ENCODE measurements around the gene UQCRC1. TPM values are rescaled to one million over a fixed set of nuclear protein-coding genes. Genes with fewer than 3 reads are reported as not detected.
"Not testable (repeated sequence)": the region's sequence is repeated elsewhere in the genome, so short reads cannot be mapped to it uniquely, and the experiment has no call there.

Gene UQCRC1
- total RNA-seq, 2 donors from 2014 or later = 583 to 651 TPM

DNA sequence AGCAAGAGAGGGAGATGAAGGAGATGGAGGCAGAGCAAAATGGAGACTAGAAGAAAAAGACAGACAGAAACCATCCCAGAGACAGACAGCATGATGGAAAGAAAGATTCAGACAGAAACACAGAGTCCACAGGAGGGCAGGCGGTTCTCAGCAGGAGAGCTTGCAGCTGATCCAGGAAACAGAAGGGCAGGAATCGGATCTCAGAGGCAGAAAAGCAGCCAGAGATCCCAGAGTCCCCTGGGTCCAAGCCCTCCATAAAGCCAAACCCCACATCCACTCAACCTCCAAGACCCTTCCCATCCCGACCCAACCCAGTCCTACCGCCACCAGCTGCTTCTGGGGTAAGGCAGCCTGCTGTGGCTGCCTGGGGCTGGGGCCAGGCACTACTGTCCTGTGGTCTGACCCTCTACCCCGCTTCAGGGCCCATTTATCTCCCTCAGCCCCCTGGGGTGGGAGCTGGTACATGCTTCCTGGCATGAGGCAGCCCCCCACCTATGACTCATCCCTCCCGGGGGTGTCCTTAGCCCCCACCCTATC is 46.0 kb downstream of the UQCRC1 start, which contains the start of gene UCN2:
TSS of gene UCN2 (minus strand) at position 400 of the 537 bp plus-strand sequence. CDS start 657 bp downstream, outside the sequence.
- no peak for DNase-seq
- intact Hi-C loops (cut with DNase I) = no loop called here
- no peak for ATAC-seq

DNA sequence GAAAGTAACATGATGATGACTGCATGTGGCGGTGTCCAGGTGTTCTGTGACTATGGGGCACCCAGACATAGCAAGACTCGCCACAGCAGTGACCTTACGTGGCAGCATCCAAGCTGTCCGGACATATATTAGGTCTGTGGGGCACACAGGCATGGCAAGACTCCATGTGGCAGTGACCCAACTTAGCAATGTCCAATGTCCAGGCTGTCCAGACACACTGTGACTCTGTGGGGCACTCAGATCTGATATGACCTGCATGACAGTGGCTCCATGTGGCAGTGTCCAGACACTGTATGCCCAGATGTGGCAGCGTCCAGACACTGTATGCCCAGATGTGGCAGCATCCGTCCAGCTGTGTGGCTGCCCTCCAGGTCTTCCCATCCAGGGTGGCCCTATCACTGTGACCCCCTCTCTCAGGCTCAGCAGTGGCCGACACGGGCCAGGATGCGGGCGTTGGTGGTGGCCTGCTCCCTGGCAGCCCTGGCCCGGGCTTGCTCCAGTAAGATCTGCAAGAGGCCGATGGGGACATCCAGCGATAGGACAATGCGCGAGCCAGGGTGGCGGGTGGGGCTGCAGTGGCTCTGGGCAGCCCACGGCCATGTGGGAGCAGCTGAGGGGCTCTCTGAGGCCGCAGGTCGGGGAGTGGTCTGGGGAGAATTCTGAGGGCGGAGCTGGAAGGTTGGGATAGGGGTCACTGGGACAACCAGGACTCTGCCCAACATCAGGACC is 46.9 kb downstream of the UQCRC1 start:
- no peak for DNase-seq
- ATAC-seq = no peak
- intact Hi-C loops (cut with DNase I) = no loop called here

DNA sequence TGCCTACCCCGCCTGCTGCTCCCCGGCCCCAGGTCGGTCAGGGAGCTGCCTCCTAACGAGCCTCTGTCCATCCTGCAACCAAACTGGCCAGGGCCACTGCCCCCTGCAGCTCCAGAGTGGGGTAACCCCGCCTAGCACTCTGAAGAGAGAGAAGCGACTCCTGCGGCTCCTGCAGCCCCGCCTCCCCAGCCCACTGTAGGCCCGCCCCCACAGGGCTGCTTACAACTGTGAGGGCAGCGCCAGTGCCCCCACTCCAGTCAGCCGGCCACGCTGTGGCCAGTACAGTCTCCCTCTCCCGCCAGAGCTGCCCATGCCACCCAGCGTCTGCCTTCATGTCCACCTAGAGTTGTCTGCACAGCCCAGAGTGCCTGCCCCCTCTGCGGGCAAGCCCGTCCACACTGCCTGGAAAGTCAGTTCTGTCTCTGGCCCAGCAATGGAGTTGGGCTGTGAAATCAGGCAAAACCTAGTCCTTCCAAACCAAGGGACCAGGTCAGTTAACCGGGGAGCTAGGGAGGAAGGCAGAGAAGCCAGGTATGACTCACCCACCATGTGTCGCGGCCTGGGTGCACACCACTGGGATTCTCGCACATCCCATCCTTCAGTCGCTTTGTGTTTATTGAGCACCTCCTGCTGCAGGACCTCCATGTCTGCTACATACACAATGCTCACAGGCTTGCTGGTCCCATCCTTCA is 48.3 kb downstream of the UQCRC1 start:
- peak; percentile 12 to 20 for ATAC-seq
- intact Hi-C loops (cut with DNase I) = no loop called here
- DNase-seq = peak; percentile 61

DNA sequence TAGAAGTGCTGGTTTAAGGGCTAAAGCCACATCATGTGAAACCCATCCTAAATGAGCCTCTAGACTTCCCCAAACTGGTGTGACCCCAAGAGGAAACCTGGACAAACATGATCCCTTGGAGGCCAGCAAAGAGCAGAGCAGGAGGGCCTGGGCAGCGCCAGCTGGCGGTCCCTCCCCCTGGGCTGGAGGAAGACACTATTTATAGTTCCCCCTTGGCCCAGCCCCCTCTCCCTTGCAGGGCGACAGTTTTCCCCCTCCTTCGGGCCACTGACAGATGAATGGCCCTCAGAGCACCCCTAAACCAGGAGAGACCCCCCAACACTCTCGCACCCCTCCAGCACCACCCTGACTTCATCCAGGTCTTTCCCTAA is 48.8 kb downstream of the UQCRC1 start:
- intact Hi-C loops (cut with DNase I) = no loop called here
- DNase-seq (no peak), ATAC-seq (peak in 1 of 2 donors; percentile 3)

DNA sequence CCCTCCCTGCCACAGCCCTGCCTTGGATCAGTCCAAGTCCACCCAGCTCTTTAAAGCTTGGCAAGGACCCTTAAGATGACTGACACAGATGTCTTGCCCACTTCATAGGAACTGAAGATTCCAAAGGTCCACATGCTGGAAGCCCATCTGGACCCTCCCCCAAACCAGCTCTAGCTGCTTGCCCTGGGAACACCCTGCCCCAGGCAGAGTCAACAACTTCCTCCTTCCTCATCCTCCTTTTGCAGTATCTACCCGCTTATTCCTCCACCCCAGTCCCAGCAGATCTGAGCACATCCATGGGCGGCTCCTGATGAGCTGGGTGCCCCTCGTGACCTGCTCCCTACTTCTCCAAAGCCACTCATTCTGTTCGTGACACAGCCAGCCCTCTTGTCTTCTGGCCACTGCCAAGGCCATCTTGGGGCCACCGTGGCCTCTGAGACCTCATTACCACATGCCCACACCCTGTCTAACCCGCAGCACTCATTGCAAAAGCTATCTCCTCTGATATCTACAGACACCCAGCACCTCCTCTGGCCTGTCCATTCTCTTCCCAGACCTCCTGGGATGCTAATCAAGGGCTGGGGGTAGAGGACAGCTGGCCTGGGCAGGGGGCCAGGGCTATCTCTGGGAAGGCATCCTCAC is 50.8 kb downstream of the UQCRC1 start:
- ATAC-seq (peak in 1 of 2 donors; percentile 0), DNase-seq (peak; percentile 53)

DNA sequence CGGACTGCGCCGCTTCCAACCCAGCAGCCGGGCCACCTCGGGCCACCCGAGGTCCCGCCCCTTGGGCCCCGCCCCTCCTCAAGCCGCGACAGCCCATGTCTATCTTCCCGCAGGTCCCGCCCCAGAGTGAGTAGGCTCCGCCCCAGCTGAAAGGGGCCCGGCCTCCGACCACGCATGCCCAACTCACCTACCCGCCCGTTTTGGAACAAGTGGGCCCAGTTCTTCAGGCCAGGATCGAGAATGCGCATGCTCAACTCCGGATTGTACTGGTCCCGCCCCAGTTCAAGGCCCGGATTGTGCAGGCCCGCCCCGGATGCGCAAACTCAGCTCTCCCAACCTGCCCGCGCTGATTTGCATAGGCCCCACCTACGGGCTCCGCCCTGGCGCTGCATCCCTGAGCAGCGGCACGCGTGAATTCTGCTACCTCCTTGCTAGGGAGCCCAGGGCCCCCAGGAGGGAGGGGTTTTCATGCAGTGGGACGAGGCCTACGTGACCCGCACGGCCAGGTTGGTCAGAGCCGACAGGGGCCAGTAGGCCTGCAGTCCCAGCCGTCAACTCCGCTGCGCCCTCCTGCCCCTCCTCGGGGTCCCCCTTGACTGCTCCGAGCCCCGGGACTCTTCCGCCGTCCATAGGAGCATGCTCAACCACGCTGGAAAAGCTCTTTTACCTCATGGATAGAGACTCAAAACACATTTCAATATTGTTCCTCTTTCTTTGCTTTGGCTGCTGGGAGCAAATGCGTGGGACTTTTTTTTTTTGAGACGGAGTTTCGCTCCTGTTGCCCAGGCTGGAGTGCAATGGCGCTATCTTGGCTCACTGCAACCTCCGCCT is 52.4 kb downstream of the UQCRC1 start, which contains the start of gene PFKFB4:
TSS of gene PFKFB4 (minus strand) at position 8 of the 831 bp plus-strand sequence. CDS start 26 bp downstream, outside the sequence.
- peak; percentile 92 to 93 for ATAC-seq
- peak; percentile 99 for DNase-seq
- intact Hi-C loops (cut with DNase I) = no loop called here

More for the DNA sequence above, 50.8 kb downstream of the UQCRC1 start:
- intact Hi-C loops (cut with DNase I) = no loop called here

DNA sequence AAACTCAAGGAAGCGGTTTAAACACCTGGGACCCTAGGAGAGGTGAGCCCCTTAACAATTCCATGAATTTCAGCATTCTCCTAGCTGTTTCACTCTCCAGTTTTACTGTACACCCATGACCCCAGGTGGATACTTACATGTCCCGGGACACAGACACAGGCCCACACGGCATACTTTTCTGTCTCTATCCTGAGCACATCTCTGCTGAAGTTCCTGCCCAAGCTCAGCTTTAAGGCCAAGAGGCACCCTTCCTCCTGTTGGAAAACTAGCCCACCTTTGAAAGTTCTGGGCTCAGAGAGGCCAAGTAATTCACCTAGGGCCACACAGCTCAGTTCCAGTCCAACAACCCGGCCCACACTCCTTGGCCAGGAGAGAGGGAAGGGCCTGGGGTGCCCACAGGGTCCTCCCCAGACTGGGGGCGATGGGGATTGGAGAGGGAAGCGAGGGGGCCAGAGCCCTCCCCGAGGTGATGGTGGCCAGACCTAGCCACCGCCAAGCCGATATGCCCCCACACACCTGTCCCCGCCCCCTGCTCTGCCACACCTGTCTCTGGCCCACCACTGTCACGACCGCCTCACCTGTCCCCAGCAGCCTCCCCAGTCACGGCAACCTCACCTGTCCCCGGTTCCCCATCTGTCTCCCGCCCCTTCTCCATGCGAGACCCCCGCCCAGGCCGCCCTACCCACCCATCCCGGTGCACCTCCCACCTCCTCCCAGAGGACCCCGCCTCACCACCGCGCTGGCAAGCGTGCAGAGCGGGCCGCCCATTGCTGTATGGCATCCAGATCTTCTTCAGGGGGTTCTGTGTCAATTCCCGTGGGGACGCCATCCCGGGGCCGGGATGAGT is 53.3 kb downstream of the UQCRC1 start:
- no peak for ATAC-seq
- no peak for DNase-seq
- intact Hi-C loops (cut with DNase I) = no loop called here

DNA sequence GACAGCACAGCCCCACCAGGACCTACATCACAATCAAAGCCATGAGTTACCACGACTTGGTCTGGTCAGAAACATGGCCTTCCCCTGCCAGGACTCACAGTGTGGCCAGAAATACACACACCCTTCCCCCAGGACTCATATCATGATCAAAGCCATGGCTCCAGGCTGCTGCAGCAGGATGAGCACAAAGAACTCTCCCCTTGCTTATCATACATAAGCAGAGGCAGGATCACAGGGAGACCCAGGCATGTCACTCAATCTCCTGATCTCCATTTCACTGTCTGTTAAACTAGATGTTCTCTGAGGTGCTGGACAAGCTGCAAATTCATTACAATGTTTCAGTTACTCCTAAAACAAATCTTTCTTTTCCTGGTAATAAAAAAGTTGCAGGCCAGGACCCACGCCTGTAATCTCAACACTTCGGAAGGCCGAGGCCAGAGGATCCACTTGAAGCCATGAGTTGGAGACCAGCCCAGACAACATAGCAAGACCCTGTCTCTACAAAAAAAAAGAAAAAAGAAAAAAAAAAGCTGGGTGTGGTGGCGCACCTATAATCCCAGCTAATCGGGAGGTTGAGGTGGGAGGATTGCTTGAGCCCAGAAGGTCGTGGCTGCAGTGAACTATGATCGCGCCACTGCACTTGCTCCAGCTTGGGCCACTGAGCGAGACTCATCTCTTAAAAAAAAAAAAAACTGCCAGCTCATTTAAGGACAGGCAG is 54.1 kb downstream of the UQCRC1 start:
- DNase-seq = no peak

DNA sequence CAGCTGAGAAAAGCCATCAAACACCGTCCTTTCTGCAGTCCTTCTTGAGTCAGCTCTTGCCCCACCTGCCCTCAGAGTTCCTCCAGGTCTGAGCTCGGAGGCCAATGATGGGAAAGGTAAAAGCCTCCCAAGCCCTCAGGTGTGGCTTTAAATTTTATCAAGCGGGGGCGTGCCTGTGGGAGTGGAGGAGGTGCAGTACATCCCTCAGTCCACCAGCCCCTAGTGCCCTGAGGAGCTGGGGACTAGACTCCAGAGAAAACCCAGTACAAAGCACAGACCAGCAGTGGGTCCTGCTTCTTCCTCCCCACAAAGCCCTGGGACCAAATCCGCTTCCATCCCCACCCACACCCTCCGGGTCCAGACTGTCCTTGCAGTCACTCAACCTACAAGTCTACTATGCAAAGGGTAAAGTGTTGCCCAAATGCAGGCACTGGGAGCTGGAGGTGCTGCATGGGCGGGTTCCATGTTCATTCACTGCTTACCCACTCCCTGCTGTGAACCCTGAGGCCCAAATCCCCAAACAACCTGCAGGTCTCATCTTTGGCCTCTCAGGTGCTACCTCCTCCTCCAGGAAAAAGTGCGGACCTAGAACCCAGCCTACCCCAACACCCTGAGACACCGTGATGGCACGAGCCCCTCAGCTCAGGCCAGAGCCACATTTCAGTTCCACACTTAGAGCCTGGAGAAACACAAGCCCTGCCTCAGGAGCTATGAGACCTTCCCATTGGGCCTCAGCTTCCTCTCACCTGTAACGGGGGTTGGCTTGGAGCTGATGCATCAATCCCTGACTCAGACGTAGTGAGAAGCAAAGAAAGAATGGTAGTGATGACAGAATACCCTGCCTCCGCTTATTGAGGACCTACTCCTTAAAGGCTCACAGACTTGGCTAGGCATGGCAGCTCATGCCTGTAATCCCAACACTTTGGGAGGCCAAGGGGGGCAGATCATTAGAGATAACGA is 55.3 kb downstream of the UQCRC1 start:
- ATAC-seq (no peak), DNase-seq (no peak)
- intact Hi-C loops (cut with DNase I) = no loop called here

More for the DNA sequence above, 54.1 kb downstream of the UQCRC1 start:
- no peak for ATAC-seq
- intact Hi-C loops (cut with DNase I) = no loop called here

DNA sequence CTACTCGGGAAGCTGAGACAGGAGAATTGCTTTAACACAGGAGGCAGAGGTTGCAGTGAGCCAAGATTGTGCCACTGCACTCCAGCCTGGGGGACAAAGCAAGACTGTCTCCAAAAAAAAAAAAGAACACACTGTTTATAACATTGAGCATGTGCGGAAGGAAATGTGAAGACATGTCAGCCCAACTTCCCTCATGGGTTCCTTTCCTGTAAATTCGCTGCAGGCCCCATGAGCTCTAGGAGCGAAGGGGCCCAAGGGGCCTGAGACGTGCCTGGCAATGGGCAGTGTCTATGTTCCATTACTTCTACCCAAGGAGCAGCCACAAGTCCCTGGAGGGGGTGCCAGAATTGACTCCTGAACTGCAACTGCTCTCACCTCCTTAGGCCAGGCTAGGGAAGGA is 56.1 kb downstream of the UQCRC1 start:
- ATAC-seq (no peak), DNase-seq (no peak)
- intact Hi-C loops (cut with DNase I) = no loop called here

DNA sequence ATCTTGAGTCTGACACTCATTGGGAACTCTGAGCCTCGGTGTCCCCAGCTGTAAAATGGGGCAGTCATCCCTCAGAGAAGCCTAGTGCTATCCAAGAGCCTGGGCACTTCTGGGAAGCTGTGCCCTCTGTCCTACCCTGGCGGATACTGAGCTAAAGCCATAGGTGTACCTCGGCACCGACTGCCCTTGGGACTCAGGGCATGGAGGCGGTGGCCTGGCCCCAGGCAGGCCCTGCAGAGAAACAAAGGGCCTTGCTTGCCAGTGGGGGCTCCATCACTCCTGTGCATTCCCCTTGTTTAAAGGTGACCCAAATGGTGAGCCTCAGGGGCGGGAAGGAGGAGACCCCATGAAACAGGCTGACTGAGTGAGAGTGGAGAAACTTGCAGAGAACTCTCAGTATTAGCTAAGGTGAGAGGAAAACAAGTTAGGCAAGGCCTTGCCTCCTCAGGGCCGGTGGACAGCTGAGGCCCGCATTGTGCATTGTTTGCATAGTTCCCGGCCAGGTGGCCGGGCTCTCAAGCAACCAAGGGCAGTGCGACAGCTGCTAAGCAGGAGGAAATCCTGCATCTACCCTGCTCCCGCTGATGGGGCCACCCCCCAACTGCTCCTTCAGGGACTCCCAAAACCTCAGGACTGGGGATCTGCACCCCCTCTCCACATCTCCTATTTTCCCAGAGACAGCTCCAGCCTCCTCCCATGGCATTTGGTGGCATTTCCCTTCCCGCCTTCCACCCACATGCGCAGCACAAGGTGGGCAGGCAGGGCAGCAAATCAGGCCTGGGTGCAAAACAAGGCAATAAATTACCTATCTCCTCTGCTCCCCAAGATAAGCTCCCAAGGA is 57.1 kb downstream of the UQCRC1 start:
- DNase-seq = no peak
- intact Hi-C loops (cut with DNase I) = no loop called here
- no peak for ATAC-seq

DNA sequence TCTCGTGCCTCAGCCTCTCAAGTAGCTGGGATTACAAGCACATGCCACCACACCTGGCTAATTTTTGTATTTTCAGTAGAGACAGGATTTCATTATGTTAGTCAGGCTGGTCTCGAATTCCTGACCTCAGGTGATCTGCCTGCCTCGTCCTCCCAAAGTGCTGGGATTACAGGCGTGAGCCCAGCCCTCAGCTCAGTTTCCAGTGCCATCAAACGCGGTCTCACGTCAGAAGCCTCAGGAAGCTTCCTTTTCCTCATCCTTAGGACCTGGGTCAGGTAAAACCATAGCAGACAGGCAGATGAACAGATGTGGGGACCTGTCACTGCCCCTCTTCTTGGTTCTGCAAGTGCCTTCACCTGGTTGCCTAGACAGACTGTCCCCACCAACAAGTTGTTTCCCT is 57.8 kb downstream of the UQCRC1 start:
- DNase-seq; ATAC-seq; intact Hi-C loops (cut with DNase I): not testable (repeated sequence)

Measured in left cardiac atrium (tissue), 4 donors.